ENCODE results near the gene SDF2L1. TPM values are rescaled to one million over a fixed set of nuclear protein-coding genes. Genes with fewer than 3 reads are reported as not detected.
"Not testable (repeated sequence)": the region's sequence is repeated elsewhere in the genome, so short reads cannot be mapped to it uniquely, and the experiment has no call there.

The SDF2L1 gene
- polyA plus RNA-seq, 3 donors from 2014 or later: 119 to 227 (median 178) TPM

GRCh38 chr22:21609556-21610157 is 32.4 kb upstream of the SDF2L1 start:
- DNase-seq; H3K9me3 Mint-ChIP-seq; H3K27me3 Mint-ChIP-seq (ENCODE audit: low read depth in 3 of 3); H3K4me3 Mint-ChIP-seq: not testable (repeated sequence)
- H3K4me1 Mint-ChIP-seq: peaks cover 32 to 68% of the 10 kb centered on the region in 2 donors
- peaks cover 0 to 13% (median 0%) of the 10 kb centered on the region in 3 donors for H3K36me3 Mint-ChIP-seq
- H3K27ac Mint-ChIP-seq: peak overlapping the region in 1 of 6 donors; percentile 36

- DNase-seq: no peak
- Mint-ChIP-seq H3K36me3 (peaks cover 0 to 13% (median 0%) of the 10 kb centered on the region in 3 donors), H3K9me3 (no peaks in the 10 kb centered on the region), H3K27ac (peak overlapping the region in 5 of 6 donors; percentile 2 to 67 (median 59)), H3K27me3 (ENCODE audit: low read depth in 3 of 3) (peaks cover 0 to 9% (median 0%) of the 10 kb centered on the region in 3 donors), H3K4me1 (peaks cover 29 to 64% of the 10 kb centered on the region in 2 donors), H3K4me3 (no peak overlapping the region)
Measured at GRCh38 chr22:21611210-21611977, 30.7 kb upstream of the SDF2L1 start.

DNA sequence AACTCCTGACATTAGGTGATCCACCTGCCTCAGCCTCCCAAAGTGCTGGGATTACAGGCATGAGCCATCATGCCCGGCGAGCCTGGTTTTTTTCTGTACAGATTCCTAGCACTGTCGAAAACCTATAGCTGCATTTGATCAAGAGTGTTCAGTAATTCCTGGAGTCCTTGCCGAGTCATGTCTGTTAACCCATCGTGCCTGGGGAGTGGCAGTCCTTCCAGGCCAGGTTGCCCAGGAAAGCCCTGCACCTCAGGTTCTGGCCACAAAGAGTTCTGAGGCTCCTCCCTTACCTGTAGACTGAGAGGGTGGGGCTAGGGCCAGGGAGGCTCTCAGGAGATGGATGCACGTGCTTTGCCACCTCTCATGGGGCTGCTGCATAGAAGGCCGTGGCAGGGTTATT is 29.2 kb upstream of the SDF2L1 start:
- Mint-ChIP-seq H3K27me3 (ENCODE audit: low read depth in 3 of 3) (peaks cover 0 to 8% (median 3%) of the 10 kb centered on the region in 3 donors), H3K36me3 (peaks cover 0 to 13% (median 0%) of the 10 kb centered on the region in 3 donors), H3K4me1 (peaks cover 19 to 55% of the 10 kb centered on the region in 2 donors), H3K27ac (no peak overlapping the region), H3K4me3 (no peak overlapping the region), H3K9me3 (no peaks in the 10 kb centered on the region)
- no peak for DNase-seq

- Mint-ChIP-seq H3K4me1 (peaks cover 18 to 51% of the 10 kb centered on the region in 2 donors), H3K4me3 (no peak overlapping the region), H3K36me3 (peaks cover 0 to 13% (median 0%) of the 10 kb centered on the region in 3 donors)
Measured at GRCh38 chr22:21613553-21614233, 28.4 kb upstream of the SDF2L1 start.

DNA sequence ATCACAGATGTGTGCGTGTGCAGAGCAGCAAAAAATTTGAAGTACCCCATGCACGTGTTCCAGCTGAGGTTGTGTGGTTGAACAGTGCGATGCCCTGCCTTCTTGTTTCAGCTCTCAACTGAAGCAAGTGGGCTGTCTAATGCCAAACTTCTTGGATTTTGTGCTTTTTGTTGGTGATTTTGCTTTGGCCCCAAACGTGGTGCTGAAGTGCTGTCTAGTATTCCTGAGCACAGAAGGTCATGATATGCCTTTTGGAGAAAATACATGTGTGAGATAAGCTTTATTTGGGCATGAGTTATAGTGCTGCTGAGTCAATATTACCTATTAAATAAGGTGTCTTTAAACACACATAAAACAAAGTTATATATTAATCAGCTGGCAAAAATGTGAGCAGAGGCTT is 26.4 kb upstream of the SDF2L1 start:
- no peak for DNase-seq
- Mint-ChIP-seq H3K27ac (peak overlapping the region in 2 of 6 donors; percentile 58 to 71), H3K4me1 (peaks cover 27 to 43% of the 10 kb centered on the region in 2 donors), H3K36me3 (peaks cover 0 to 13% (median 0%) of the 10 kb centered on the region in 3 donors), H3K9me3 (no peaks in the 10 kb centered on the region), H3K4me3 (no peak overlapping the region), H3K27me3 (ENCODE audit: low read depth in 3 of 3) (peaks cover 0 to 14% (median 8%) of the 10 kb centered on the region in 3 donors)

More at GRCh38 chr22:21613553-21614233, 28.4 kb upstream of the SDF2L1 start:
- no peak for DNase-seq
- Mint-ChIP-seq H3K27ac (peak overlapping the region in 1 of 6 donors; percentile 13), H3K27me3 (ENCODE audit: low read depth in 3 of 3) (peaks cover 0 to 13% (median 4%) of the 10 kb centered on the region in 3 donors), H3K9me3 (no peaks in the 10 kb centered on the region)

DNA sequence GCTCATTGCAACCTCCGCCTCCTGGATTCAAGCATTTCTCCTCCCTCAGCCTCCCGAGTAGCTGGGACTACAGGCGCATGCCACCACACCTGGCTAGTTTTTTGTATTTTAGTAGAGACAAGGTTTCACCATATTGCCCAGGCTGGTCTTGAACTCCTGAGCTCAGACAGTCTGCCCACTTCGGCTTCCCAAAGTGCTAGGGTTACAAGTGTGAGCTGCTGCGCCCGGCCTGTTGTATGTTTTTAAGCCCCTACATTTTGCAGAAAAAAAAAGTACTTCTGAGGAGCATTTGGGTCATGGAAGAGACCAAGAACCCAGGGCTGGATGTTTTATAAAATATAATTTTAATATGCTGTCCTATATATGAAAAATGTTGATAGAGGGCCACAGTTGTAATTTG is 24.8 kb upstream of the SDF2L1 start:
- Mint-ChIP-seq H3K4me1 (peaks cover 23 to 38% of the 10 kb centered on the region in 2 donors), H3K27me3 (ENCODE audit: low read depth in 3 of 3) (peaks cover 0 to 15% (median 8%) of the 10 kb centered on the region in 3 donors), H3K27ac (peak overlapping the region in 2 of 6 donors; percentile 28 to 40)
- H3K4me3 Mint-ChIP-seq, H3K9me3 Mint-ChIP-seq, DNase-seq, H3K36me3 Mint-ChIP-seq: not testable (repeated sequence)

DNA sequence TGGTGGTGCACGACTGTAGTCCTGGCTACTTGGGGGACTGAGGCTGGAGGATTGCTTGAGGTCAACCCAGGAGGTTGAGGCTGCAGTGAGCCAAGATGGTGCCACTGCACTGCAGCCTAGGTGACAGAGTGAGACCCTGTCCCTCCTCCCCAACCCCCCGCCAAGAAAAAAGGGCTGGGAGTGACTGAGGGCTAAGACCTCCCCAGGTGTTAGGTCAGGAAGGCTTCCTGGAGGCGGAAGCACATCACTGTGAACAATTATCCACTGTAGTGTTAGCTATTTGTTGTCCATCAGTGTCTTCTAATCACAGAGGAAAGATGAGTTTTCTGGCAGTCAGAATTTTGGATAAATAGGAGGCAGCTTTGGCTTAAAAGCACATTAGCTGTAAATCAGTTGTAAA is 21.1 kb upstream of the SDF2L1 start:
- Mint-ChIP-seq H3K36me3 (no peaks in the 10 kb centered on the region), H3K4me1 (peaks cover 27 to 40% of the 10 kb centered on the region in 2 donors), H3K4me3 (no peak overlapping the region), H3K9me3 (no peaks in the 10 kb centered on the region), H3K27me3 (ENCODE audit: low read depth in 3 of 3) (peaks cover 2 to 12% (median 8%) of the 10 kb centered on the region in 3 donors), H3K27ac (peak overlapping the region in 1 of 6 donors; percentile 66)
- DNase-seq: no peak

GRCh38 chr22:21622011-21622918 is 19.8 kb upstream of the SDF2L1 start:
- H3K27me3 Mint-ChIP-seq (ENCODE audit: low read depth in 3 of 3): peaks cover 2 to 13% (median 6%) of the 10 kb centered on the region in 3 donors
- H3K4me1 Mint-ChIP-seq: peaks cover 33 to 46% of the 10 kb centered on the region in 2 donors
- no peak for DNase-seq
- H3K36me3 Mint-ChIP-seq: no peaks in the 10 kb centered on the region
- H3K27ac Mint-ChIP-seq: peak overlapping the region in 4 of 6 donors; percentile 23 to 73 (median 30)
- H3K4me3 Mint-ChIP-seq: no peak overlapping the region
- no peaks in the 10 kb centered on the region for H3K9me3 Mint-ChIP-seq

GRCh38 chr22:21622919-21623647 is 19.0 kb upstream of the SDF2L1 start:
- peak overlapping the region in 3 of 6 donors; percentile 17 to 73 (median 34) for H3K27ac Mint-ChIP-seq
- DNase-seq: no peak
- H3K4me1 Mint-ChIP-seq: peaks cover 39 to 49% of the 10 kb centered on the region in 2 donors
- no peak overlapping the region for H3K4me3 Mint-ChIP-seq
- H3K27me3 Mint-ChIP-seq (ENCODE audit: low read depth in 3 of 3): peaks cover 4 to 11% (median 5%) of the 10 kb centered on the region in 3 donors
- H3K9me3 Mint-ChIP-seq: no peaks in the 10 kb centered on the region
- H3K36me3 Mint-ChIP-seq: no peaks in the 10 kb centered on the region

- no peak for DNase-seq
- Mint-ChIP-seq H3K4me3 (no peak overlapping the region), H3K27me3 (ENCODE audit: low read depth in 3 of 3) (peaks cover 4 to 9% (median 5%) of the 10 kb centered on the region in 3 donors), H3K27ac (no peak overlapping the region), H3K9me3 (no peaks in the 10 kb centered on the region), H3K4me1 (peaks cover 42 to 53% of the 10 kb centered on the region in 2 donors), H3K36me3 (no peaks in the 10 kb centered on the region)
Measured at GRCh38 chr22:21623648-21623970, 18.5 kb upstream of the SDF2L1 start.

DNA sequence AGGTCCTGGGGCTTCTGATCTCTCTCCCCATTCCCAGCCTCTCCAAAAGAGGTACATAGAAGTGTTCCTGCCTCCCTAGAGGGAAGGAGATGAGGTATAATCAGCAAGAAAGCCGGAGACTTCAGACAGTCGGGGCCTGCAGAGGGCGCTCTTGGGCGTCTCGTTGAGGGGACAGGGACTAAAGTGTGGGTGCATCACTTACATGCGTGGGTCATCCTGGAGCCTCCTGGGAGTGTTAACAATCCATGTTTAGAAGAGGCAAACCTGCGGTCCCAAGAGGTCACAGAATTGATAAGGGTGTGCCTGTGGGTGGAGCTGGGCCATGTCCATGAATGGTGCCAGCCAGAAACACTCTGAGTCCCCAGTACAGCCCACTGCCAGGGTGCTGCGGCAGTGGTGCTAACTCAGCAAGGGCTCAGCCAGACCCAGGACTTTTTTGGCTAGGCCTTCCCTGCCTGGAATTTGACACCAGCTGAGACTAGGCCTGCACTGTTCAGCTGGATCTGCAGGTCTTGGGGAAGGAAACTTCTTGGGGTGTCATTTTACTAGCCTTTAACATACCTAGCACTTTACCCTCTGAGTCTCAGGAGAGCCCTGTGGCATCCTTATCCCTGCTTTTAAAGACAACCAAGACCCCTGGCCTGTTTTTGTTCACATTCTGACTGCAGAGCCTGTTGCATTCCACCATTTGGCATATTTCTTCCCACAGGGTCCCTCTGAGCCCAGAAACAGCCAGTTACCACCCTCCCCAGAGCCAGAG is 17.8 kb upstream of the SDF2L1 start:
- Mint-ChIP-seq H3K4me1 (peaks cover 40 to 53% of the 10 kb centered on the region in 2 donors), H3K36me3 (no peaks in the 10 kb centered on the region), H3K4me3 (no peak overlapping the region), H3K9me3 (no peaks in the 10 kb centered on the region), H3K27ac (peak overlapping the region in 5 of 6 donors; percentile 35 to 85 (median 68)), H3K27me3 (ENCODE audit: low read depth in 3 of 3) (peaks cover 2 to 11% (median 4%) of the 10 kb centered on the region in 3 donors)
- peak in 1 of 3 donors; percentile 14 for DNase-seq

Data from immature natural killer cell (primary cell).